ENCODE data around the gene NCAPD2. TPM values are rescaled to one million over a fixed set of nuclear protein-coding genes. Genes with fewer than 3 reads are reported as not detected.
A peak's percentile ranks its signal among the peaks of the same experiment; 100 is the strongest.

The NCAPD2 gene
- 32.0 TPM for total RNA-seq
- long read RNA-seq, full-length matches to known transcripts: 14 of 38 reads
- long read RNA-seq, partial matches to known transcripts: 21 of 38 reads
- long read RNA-seq, other reads (novel, unspliced or antisense): 3 of 38 reads

- Histone ChIP-seq H3K27me3 (ENCODE audit: low read depth) (no peaks in the 10 kb centered on the region), H3K36me3 (peaks cover 27% of the 10 kb centered on the region), H3K9me3 (no peaks in the 10 kb centered on the region), H3K4me1 (peaks cover 27% of the 10 kb centered on the region), H3K4me3 (peak within 1 kb of the TSS; percentile 76), H3K27ac (peak within 1 kb of the TSS; percentile 95)
- ATAC-seq (peak; percentile 98 to 99), DNase-seq (peak; percentile 97)
- intact Hi-C loops (cut with DNase I): no loop called here
- peak; percentile 49 for TF ChIP-seq CTCF (IDR thresholded peaks at IDR 0.05)
Measured at GRCh38 chr12:6493497-6494257, at the start of gene NCAPD2. TSS of gene NCAPD2 (plus strand) at chr12:6494102. CDS start at chr12:6495099, 997 bp downstream.

- no peak for DNase-seq
- Histone ChIP-seq H3K36me3 (no peaks in the 10 kb centered on the region), H3K27me3 (ENCODE audit: low read depth) (no peaks in the 10 kb centered on the region), H3K27ac (peak within 1 kb of the TSS; percentile 38), H3K9me3 (no peaks in the 10 kb centered on the region), H3K4me3 (peak within 1 kb of the TSS; percentile 27), H3K4me1 (peaks cover 3% of the 10 kb centered on the region)
- peak in 1 of 2 donors; percentile 15 for ATAC-seq
- no peak for TF ChIP-seq CTCF (IDR thresholded peaks at IDR 0.05)
- intact Hi-C loops (cut with DNase I): no loop called here
Measured at GRCh38 chr12:6444704-6445688, 48.9 kb upstream of the NCAPD2 start, which contains the start of gene CD27. TSS of gene CD27 (plus strand) at chr12:6444955. CDS start at chr12:6445096, 141 bp downstream.

DNA sequence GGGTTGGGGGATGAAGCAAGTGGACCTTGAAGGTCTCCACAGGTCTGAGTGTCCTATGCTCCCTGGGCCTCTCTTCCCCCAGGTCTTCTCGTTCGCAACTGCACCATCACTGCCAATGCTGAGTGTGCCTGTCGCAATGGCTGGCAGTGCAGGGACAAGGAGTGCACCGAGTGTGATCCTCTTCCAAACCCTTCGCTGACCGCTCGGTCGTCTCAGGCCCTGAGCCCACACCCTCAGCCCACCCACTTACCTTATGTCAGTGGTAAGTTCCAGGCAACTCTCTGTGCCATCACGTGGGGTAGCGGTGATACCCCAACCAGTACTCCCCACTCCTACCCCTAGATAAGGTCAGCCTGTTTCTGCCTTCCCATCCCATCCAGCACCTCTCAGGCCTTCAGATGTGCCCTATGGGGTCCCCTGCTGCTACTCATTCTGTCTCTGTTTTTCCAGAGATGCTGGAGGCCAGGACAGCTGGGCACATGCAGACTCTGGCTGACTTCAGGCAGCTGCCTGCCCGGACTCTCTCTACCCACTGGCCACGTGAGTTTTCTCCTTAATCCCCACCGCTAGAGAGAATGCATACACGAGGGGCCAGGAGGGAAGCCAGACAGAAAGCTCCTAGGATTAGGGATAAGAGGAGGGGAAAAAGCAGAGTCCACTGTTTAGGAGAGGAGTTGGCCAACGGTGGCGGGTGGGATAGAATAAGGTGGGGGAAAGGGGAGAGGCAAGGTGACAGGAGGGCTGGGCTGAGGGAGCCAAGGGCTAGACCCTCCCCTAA lies 43.6 kb upstream of the NCAPD2 start:
- Histone ChIP-seq H3K4me3 (peak overlapping the region; percentile 66), H3K36me3 (peaks cover 21% of the 10 kb centered on the region), H3K27ac (peak overlapping the region; percentile 92), H3K9me3 (no peaks in the 10 kb centered on the region), H3K27me3 (ENCODE audit: low read depth) (no peaks in the 10 kb centered on the region), H3K4me1 (peaks cover 27% of the 10 kb centered on the region)
- DNase-seq (no peak), ATAC-seq (no peak)
- no peak for TF ChIP-seq CTCF (IDR thresholded peaks at IDR 0.05)
- intact Hi-C loops (cut with DNase I): no loop called here

DNA sequence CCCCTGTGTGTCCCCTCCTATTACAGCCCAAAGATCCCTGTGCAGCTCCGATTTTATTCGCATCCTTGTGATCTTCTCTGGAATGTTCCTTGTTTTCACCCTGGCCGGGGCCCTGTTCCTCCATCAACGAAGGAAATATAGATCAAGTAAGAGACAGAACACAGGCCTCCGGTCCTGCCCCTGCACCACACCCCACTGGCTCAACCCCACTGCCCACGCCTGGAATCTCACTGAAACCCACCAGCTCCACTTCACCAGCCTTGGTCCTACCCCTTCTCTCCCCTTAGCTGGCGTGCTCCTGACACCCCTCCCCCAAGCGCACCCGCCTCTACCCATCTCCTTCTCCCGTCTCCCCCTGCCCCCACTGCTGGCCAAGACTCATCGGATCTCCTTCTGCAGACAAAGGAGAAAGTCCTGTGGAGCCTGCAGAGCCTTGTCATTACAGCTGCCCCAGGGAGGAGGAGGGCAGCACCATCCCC lies 43.0 kb upstream of the NCAPD2 start:
- DNase-seq (no peak), ATAC-seq (peak in 1 of 2 donors; percentile 3)
- Histone ChIP-seq H3K4me1 (peaks cover 27% of the 10 kb centered on the region), H3K36me3 (peaks cover 25% of the 10 kb centered on the region), H3K27me3 (ENCODE audit: low read depth) (no peaks in the 10 kb centered on the region), H3K9me3 (no peaks in the 10 kb centered on the region), H3K4me3 (peak overlapping the region; percentile 66), H3K27ac (peak overlapping the region; percentile 92)
- no peak for TF ChIP-seq CTCF (IDR thresholded peaks at IDR 0.05)
- intact Hi-C loops (cut with DNase I): no loop called here
